Memory B cell (primary cell): Measurements from ENCODE around the gene LIMS2.

Experiments
- ATAC-seq: fragments of 150-1000 bp; cut with Tn5 transposase; 2 replicates; pipeline ENCODE4 v1.10.0; 2021; ENCODE audit warnings: low read depth, mild to moderate bottlenecking, moderate library complexity
- DNase-seq, 2 donors: peaks; one replicate each; pipeline ENCODE4 v3.0.0; 2022; ENCODE audit warnings: low spot score in 2 of 2
- H3K27ac Mint-ChIP-seq: one replicate; pipeline ENCODE4 v1.8.0; 2022; ENCODE audit warnings: mild to moderate bottlenecking, moderate library complexity, mixed read lengths
- H3K27me3 Mint-ChIP-seq: one replicate; pipeline ENCODE4 v1.8.0; 2022; ENCODE audit warnings: mixed read lengths
- H3K36me3 Mint-ChIP-seq: one replicate; pipeline ENCODE4 v1.8.0; 2022; ENCODE audit warnings: mild to moderate bottlenecking, mixed read lengths
- H3K4me1 Mint-ChIP-seq: one replicate; pipeline ENCODE4 v1.8.0; 2022; ENCODE audit warnings: mixed read lengths
- H3K4me3 Mint-ChIP-seq: one replicate; pipeline ENCODE4 v1.8.0; 2022; ENCODE audit warnings: mild to moderate bottlenecking, moderate library complexity, mixed read lengths
- H3K9me3 Mint-ChIP-seq: one replicate; pipeline ENCODE4 v1.8.0; 2022; ENCODE audit warnings: mixed read lengths

The LIMS2 gene

DNA sequence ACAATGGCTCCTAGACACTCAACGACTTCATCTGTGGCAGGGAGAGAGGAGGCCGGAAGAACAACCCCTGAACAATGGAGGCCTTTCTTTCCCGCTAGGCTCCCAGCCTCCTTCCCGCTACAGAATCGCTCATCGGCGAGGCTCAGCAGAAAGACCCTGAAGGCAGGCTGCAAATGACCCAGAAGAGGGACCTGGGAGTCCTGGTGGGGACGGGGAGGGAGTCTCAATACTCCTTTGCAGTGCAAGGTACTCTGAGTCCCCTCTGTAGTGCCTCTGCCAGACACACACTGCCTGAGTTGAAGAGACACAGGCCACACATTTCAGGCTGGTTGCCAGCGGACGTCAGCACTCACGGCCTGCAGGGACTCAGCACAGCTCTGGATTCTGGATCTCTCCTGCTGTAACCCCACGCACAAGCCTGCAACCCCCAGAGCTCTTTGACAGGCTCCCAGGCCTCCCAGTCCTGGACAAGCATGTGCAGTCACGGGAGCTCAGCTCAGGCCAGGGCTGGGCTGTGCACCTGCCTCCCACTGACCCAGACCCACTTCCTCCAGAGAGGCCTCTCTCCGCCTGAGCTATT, 23.3 kb downstream of the LIMS2 start:
- H3K4me1 Mint-ChIP-seq, result peaks cover 54% of the 10 kb centered on the region
- DNase-seq (no peak), ATAC-seq (peak; percentile 18)

GRCh38 chr2:127651381-127651809, 23.9 kb downstream of the LIMS2 start:
- H3K4me3 Mint-ChIP-seq, result no peak overlapping the region
- H3K9me3 Mint-ChIP-seq, result no peaks in the 10 kb centered on the region
- peaks cover 4% of the 10 kb centered on the region for H3K27me3 Mint-ChIP-seq
- H3K36me3 Mint-ChIP-seq, result no peaks in the 10 kb centered on the region
- no peak overlapping the region for H3K27ac Mint-ChIP-seq
- ATAC-seq, result no peak
- peaks cover 53% of the 10 kb centered on the region for H3K4me1 Mint-ChIP-seq
- DNase-seq, result no peak

More for the DNA sequence above, 23.3 kb downstream of the LIMS2 start:
- H3K4me3 Mint-ChIP-seq, result peak overlapping the region; percentile 22
- peaks cover 6% of the 10 kb centered on the region for H3K27me3 Mint-ChIP-seq
- H3K36me3 Mint-ChIP-seq, result no peaks in the 10 kb centered on the region
- no peak overlapping the region for H3K27ac Mint-ChIP-seq
- H3K9me3 Mint-ChIP-seq, result no peaks in the 10 kb centered on the region

- ATAC-seq, result no peak
- Mint-ChIP-seq H3K27ac (no peak overlapping the region), H3K36me3 (no peaks in the 10 kb centered on the region), H3K9me3 (no peaks in the 10 kb centered on the region), H3K27me3 (peaks cover 4% of the 10 kb centered on the region), H3K4me3 (peak overlapping the region; percentile 15), H3K4me1 (peaks cover 53% of the 10 kb centered on the region)
- no peak for DNase-seq
These were observed 24.4 kb downstream of the LIMS2 start for GRCh38 chr2:127650785-127651380.

DNA sequence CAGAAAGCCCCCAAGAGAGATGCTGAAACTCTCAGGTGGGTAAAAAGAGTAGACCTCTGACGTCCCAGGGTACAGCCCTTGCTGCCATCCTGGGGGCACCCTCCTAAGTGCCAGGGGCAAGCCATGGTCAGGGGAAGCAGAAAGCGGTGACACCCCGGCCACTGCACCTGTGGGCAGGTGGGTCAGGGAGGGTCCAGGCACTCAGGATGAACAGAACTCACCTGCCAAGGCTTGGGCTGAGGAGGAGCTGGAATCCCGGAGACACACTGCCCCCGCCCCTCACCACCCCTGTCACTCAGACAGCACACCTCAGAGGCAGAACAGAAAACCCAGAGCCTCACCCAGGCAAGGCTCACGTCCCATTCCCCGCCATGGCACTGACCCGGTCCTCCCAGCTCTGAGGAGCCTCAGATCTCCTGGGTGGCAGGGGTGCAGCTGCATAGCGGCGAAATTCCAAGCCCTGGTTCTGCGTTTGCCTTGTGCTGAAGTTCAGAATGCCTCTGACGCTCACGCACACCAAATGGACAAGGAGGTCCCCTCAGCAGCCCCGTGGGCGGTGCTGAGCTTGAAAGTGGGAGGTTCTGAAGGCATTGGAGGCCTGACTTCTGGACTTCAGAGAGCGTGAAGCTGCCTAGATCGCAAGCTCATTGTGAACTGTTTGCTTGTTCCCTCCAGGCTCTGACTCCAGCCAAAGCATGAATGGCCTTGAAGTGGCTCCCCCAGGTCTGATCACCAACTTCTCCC, 25.1 kb downstream of the LIMS2 start:
- H3K27ac Mint-ChIP-seq, result no peak overlapping the region
- no peak overlapping the region for H3K4me3 Mint-ChIP-seq
- H3K4me1 Mint-ChIP-seq, result peaks cover 53% of the 10 kb centered on the region
- H3K27me3 Mint-ChIP-seq, result peaks cover 4% of the 10 kb centered on the region
- no peaks in the 10 kb centered on the region for H3K9me3 Mint-ChIP-seq
- no peaks in the 10 kb centered on the region for H3K36me3 Mint-ChIP-seq
- no peak for DNase-seq
- ATAC-seq, result peak; percentile 7

- peak; percentile 83 for ATAC-seq
- DNase-seq, result peak; percentile 83 to 94
- peak overlapping the region; percentile 55 for H3K4me3 Mint-ChIP-seq
- no peak overlapping the region for H3K27ac Mint-ChIP-seq
- no peaks in the 10 kb centered on the region for H3K9me3 Mint-ChIP-seq
- no peaks in the 10 kb centered on the region for H3K36me3 Mint-ChIP-seq
- peaks cover 51% of the 10 kb centered on the region for H3K4me1 Mint-ChIP-seq
- peaks cover 4% of the 10 kb centered on the region for H3K27me3 Mint-ChIP-seq
These were observed 25.7 kb downstream of the LIMS2 start for GRCh38 chr2:127649684-127650040.

DNA sequence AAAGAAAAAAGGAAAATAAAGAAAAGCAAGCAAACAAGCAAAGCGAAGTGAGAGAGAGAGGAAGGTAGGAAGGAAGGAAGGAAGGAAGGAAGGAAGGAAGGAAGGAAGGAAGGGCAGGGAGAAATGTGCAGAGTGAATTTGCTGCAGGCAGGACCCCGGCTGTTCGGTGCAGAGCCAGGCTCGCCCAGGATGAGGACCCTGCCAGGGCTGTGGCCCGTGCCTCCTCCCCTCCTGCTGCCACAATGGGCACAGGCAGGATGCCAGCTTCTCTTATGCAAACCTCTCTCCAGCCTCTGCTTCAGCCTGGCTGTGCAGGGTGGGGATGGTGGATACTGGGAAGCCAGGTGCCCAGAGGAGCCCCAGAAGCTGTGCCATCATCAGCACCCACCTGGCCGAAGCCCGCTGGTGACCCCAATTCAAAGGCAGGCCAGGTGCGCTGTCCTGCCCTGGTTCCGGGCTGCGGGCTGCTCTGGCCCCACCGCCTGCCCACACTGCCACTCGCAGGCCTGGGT, 26.2 kb downstream of the LIMS2 start:
- Mint-ChIP-seq H3K4me3 (no peak overlapping the region), H3K36me3 (no peaks in the 10 kb centered on the region), H3K27me3 (peaks cover 4% of the 10 kb centered on the region), H3K4me1 (peaks cover 51% of the 10 kb centered on the region), H3K27ac (no peak overlapping the region), H3K9me3 (no peaks in the 10 kb centered on the region)
- ATAC-seq (peak; percentile 35), DNase-seq (no peak)

GRCh38 chr2:127648321-127648720, 27.0 kb downstream of the LIMS2 start:
- Mint-ChIP-seq H3K27ac (peak overlapping the region; percentile 7), H3K4me3 (peak overlapping the region; percentile 45), H3K4me1 (peaks cover 45% of the 10 kb centered on the region), H3K9me3 (no peaks in the 10 kb centered on the region), H3K36me3 (no peaks in the 10 kb centered on the region), H3K27me3 (peaks cover under 1% of the 10 kb centered on the region)
- no peak for DNase-seq
- ATAC-seq, result no peak

GRCh38 chr2:127647242-127648190, 27.8 kb downstream of the LIMS2 start:
- peak overlapping the region; percentile 7 for H3K27ac Mint-ChIP-seq
- no peak overlapping the region for H3K4me3 Mint-ChIP-seq
- peaks cover 40% of the 10 kb centered on the region for H3K4me1 Mint-ChIP-seq
- ATAC-seq (no peak), DNase-seq (no peak)
- H3K36me3 Mint-ChIP-seq, result no peaks in the 10 kb centered on the region
- no peaks in the 10 kb centered on the region for H3K9me3 Mint-ChIP-seq
- no peaks in the 10 kb centered on the region for H3K27me3 Mint-ChIP-seq

- Mint-ChIP-seq H3K27ac (no peak overlapping the region), H3K27me3 (no peaks in the 10 kb centered on the region), H3K36me3 (no peaks in the 10 kb centered on the region), H3K4me1 (peaks cover 36% of the 10 kb centered on the region), H3K9me3 (no peaks in the 10 kb centered on the region), H3K4me3 (no peak overlapping the region)
- ATAC-seq (no peak), DNase-seq (no peak)
These were observed 28.7 kb downstream of the LIMS2 start for GRCh38 chr2:127646487-127647241.

GRCh38 chr2:127645395-127646291, 29.7 kb downstream of the LIMS2 start, which contains the start of gene GPR17:
TSS of gene GPR17 (plus strand) at chr2:127646153. CDS start at chr2:127650736, 4,583 bp downstream.
- no peak for DNase-seq

GRCh38 chr2:127645026-127645394, 30.3 kb downstream of the LIMS2 start:
- ATAC-seq, result no peak
- Mint-ChIP-seq H3K27me3 (no peaks in the 10 kb centered on the region), H3K9me3 (no peaks in the 10 kb centered on the region), H3K4me3 (no peak overlapping the region), H3K36me3 (no peaks in the 10 kb centered on the region), H3K4me1 (peaks cover 38% of the 10 kb centered on the region), H3K27ac (peak overlapping the region; percentile 11)
- no peak for DNase-seq

More at GRCh38 chr2:127645395-127646291, 29.7 kb downstream of the LIMS2 start, which contains the start of gene GPR17:
- Mint-ChIP-seq H3K27me3 (no peaks in the 10 kb centered on the region), H3K4me3 (no peak within 1 kb of the TSS), H3K27ac (peak within 1 kb of the TSS; percentile 11), H3K36me3 (no peaks in the 10 kb centered on the region), H3K9me3 (no peaks in the 10 kb centered on the region), H3K4me1 (peaks cover 34% of the 10 kb centered on the region)
- ATAC-seq, result no peak
